Spinal cord (tissue), 10 donors: ENCODE measurements around the gene ATP6V0D1. TPM values are rescaled to one million over a fixed set of nuclear protein-coding genes. Genes with fewer than 3 reads are reported as not detected.

Experiments
- DNase-seq, 6 donors: peaks; one replicate each; pipeline versions ENCODE4 v3.0.0 to v3.0.0-alpha.2; 2013 to 2015; ENCODE audit warnings: low spot score in 6 of 6, low read depth in 4 of 6
- H3K27ac ChIP-seq: one replicate; pipeline ENCODE4 v1.5.1; 2013; ENCODE audit warnings: low read depth, low read length, control low read depth
- H3K27me3 ChIP-seq: one replicate; pipeline ENCODE4 v1.6.1; 2013; ENCODE audit warnings: low read length; ENCODE audit not compliant: control insufficient read depth, insufficient read depth
- H3K36me3 ChIP-seq: one replicate; pipeline ENCODE4 v1.6.1; 2013; ENCODE audit warnings: low read length; ENCODE audit not compliant: control insufficient read depth, insufficient read depth
- H3K4me1 ChIP-seq: one replicate; pipeline ENCODE4 v1.6.1; 2013; ENCODE audit warnings: low read length; ENCODE audit not compliant: control insufficient read depth, insufficient read depth
- H3K4me3 ChIP-seq: one replicate; pipeline ENCODE4 v1.5.1; 2013; ENCODE audit warnings: low read depth, low read length, control low read depth
- H3K9me3 ChIP-seq: one replicate; pipeline ENCODE4 v1.6.1; 2013; ENCODE audit warnings: low read length; ENCODE audit not compliant: control insufficient read depth, insufficient read depth
- WGBS: methylation state at CpG from one replicate; pipeline ENCODE4 v1.1.5; 2013; ENCODE audit warnings: missing lambda C conversion rate; ENCODE audit not compliant: insufficient coverage; 5-methylcytosine and 5-hydroxymethylcytosine counted together
- polyA plus RNA-seq, 2 donors: library from polyadenylated mRNA; unstranded; fragments of 120-200 nt; gene quantifications; one replicate each; pipeline ENCODE4 v1.2.1, GENCODE V29; 2013; ENCODE audit not compliant: insufficient read length in 2 of 2
- total RNA-seq, 2 donors: library from RNA; depleted of rRNA in 1 of 2; stranded (reverse); fragments of 120-200 nt in 1 of 2; fragments of >200 nt in 1 of 2; gene quantifications; one replicate each; pipeline versions ENCODE4 v1.2.3 to v1.2.4, GENCODE V29; 2013 to 2014
- donor health status: healthy.

The ATP6V0D1 gene
- total and polyA plus RNA-seq, 4 donors: 97.3 to 177 (median 144) TPM

DNA sequence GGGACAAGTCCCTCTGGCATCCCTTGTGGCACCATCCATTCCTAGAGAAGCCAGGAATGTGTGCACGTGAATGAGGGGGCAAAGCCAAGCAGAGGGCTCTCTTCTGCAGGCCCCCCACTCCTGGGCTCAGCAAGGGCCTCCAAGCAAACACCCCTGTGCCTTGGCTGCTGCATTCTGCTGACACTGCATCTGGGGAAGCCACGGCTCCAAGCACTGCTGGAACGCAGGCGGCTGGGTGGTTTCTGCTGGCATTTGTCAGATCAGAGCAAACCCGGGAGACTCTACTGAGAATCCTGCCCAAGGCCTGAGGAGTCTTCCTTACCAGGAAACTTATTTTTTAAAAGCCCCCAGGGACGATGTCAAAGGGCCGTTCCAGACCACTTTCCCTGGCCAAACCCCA, 23.3 kb downstream of the ATP6V0D1 start:
- WGBS: 58% methylated on average over 7 of the region's 7 CpGs
- H3K36me3 ChIP-seq: peaks cover 62% of the 10 kb centered on the region
- no peaks in the 10 kb centered on the region for H3K27me3 ChIP-seq
- no peak for DNase-seq
- H3K4me1 ChIP-seq: peaks cover 65% of the 10 kb centered on the region
- H3K9me3 ChIP-seq: no peaks in the 10 kb centered on the region
- H3K4me3 ChIP-seq: no peak overlapping the region
- peak overlapping the region; percentile 57 for H3K27ac ChIP-seq

DNA sequence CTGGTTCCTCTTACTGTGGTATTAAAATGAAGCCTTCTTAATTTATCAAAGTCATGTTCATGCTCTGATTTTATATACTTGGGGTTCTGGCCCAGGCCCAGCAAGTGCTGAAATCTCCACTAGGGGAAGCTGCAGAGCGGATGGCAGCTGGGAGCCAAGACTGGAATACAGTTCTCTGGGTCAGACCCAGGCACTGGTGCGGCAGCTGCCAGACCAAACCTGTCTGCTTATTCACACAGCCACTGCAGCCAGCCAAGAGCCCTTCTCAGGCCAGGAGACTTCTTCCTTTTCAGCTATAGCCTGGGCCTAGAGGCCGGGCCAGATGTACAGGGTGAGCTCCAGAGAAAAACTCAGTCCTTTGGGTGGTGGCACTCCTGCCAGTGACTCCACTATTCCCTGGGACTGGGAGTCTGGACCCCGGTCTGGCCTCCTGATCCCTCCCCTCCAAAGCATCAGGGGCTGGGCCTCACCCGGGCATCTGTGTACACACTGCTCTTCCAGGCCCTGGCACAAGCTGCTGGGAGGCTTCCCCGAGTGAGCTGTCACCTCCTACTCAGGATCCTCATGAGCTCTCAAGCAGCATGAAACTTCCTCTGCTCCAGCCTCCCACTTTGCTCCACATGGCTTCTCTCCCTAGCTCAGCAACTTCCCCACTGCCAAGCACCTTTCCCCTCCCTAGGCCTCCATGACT, 24.4 kb downstream of the ATP6V0D1 start:
- peaks cover 62% of the 10 kb centered on the region for H3K36me3 ChIP-seq
- H3K27ac ChIP-seq: no peak overlapping the region
- 63% methylated on average over 6 of the region's 6 CpGs for WGBS
- H3K4me1 ChIP-seq: peaks cover 59% of the 10 kb centered on the region
- no peak overlapping the region for H3K4me3 ChIP-seq
- no peaks in the 10 kb centered on the region for H3K9me3 ChIP-seq
- H3K27me3 ChIP-seq: no peaks in the 10 kb centered on the region
- DNase-seq: no peak

DNA sequence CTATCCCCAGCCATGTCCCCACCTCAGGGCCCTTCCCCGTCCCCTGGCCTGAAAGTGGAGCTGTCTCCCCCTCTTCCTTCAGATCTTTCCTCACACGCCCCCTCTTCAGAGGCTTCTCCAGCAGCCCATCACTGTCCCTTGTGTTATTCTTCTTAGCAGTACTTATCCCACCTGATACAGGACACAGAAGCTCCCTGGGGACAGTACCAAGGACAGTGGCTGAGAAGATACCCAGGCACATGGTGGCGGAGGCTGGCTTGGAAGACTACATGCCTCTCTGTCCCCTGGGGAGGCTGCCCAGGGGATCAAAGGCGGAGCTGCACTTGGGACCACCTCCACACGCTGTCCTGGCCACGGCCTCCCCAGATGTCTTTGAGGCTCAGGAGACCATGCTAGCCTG, 26.1 kb downstream of the ATP6V0D1 start:
- 80% methylated on average over 2 of the region's 6 CpGs for WGBS
- H3K4me3 ChIP-seq: no peak overlapping the region
- no peaks in the 10 kb centered on the region for H3K9me3 ChIP-seq
- H3K27me3 ChIP-seq: no peaks in the 10 kb centered on the region
- H3K27ac ChIP-seq: no peak overlapping the region
- H3K36me3 ChIP-seq: peaks cover 65% of the 10 kb centered on the region
- H3K4me1 ChIP-seq: peaks cover 58% of the 10 kb centered on the region
- no peak for DNase-seq

DNA sequence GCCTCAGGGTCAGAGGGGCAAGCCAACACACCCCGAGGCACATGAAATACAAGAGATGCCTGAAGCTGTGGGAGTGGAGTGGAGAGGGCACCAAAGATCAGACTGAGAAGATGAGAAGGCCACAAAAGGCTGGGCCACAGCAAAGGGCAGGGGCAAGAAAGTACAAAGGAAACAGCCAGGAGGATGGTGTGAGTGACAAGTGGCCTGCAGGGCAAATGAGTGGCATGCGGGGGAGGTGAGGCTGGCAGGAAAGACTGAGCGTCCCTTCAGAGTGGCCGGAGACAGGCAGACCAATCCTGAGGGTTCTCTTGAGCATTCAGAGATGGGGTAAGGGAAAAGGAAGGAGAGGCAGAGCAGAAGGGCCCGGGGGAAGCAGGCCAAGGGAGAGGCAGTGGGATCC, 26.9 kb downstream of the ATP6V0D1 start:
- 78% methylated on average over 5 of the region's 5 CpGs for WGBS
- H3K27ac ChIP-seq: no peak overlapping the region
- H3K36me3 ChIP-seq: peaks cover 65% of the 10 kb centered on the region
- H3K9me3 ChIP-seq: no peaks in the 10 kb centered on the region
- no peak overlapping the region for H3K4me3 ChIP-seq
- peaks cover 54% of the 10 kb centered on the region for H3K4me1 ChIP-seq
- DNase-seq: no peak
- no peaks in the 10 kb centered on the region for H3K27me3 ChIP-seq

DNA sequence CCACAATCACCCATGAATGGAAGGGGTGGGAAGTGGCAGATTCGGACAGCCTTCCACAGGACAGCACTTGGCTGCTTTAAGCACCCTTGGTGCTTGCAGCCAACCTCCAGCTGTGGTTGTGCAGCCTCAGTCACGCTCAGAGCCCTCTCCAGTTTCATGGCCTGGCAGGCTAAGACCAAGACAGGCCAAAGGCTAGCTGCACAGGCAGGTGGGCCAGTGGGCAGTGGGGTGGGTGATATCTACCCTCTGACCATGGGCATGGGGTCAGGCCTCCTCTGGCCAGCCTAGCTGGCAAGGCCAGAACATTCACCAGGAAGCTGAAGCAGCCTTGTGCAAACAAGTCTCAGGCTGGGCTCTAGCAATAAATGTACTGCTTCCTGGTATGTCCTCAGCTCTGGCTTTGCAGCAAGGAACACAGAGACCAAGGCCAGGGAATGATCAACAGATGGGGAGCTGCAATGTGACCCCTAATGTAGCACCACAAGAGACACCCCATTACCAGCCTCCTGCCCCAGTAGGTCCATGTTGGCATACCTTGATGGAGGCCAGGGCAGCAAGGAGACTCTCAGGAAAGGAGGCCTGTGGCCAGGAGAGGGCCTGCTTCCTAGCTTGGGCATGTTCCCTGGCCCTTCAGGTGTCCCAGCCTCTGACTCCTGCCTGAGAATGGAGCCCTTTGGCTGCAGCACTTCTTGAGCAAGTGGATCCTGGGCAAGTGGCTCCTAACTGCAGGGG, 29.1 kb downstream of the ATP6V0D1 start:
- H3K4me1 ChIP-seq: peaks cover 40% of the 10 kb centered on the region
- peaks cover 75% of the 10 kb centered on the region for H3K36me3 ChIP-seq
- H3K27me3 ChIP-seq: no peaks in the 10 kb centered on the region
- H3K27ac ChIP-seq: no peak overlapping the region
- H3K9me3 ChIP-seq: no peaks in the 10 kb centered on the region
- no peak overlapping the region for H3K4me3 ChIP-seq
- no peak for DNase-seq
- WGBS: 63% methylated on average over 2 of the region's 2 CpGs

DNA sequence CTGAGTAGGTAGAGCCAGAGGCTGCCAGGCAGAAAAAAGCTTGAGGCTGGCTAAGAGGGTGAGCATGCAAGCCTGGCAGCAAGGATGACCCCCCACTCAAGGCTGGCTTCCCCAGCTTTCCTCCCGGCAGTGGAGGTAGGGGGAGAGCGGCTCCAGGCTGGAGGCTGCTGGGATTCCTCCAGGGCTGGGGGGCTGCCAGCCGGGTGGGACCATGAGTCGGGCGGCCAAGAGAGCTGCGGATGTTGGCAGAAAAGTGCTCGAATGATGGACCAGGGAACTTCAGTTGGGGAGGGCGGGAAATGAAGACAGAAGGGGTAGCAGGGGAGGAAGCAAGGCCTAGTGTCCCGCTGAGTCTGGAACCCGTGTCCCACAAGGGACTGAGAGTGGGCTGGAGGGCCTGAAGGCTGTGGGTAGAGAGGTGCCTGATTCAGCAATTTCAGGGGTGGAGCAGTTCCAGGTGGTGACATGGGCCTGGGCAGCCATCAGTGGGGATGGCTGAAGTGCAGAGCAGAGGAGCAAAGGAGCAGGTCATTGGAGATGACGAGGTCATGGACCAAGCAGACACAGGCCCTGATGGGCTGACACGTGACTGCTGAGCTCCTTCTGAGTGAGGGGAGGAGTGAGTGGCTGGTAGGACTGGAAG, 29.8 kb downstream of the ATP6V0D1 start:
- Histone ChIP-seq H3K4me3 (no peak overlapping the region), H3K27ac (no peak overlapping the region), H3K27me3 (no peaks in the 10 kb centered on the region), H3K9me3 (no peaks in the 10 kb centered on the region), H3K36me3 (peaks cover 77% of the 10 kb centered on the region), H3K4me1 (peaks cover 40% of the 10 kb centered on the region)
- 74% methylated on average over 12 of the region's 12 CpGs for WGBS
- DNase-seq: peak in 1 of 6 donors; percentile 62

DNA sequence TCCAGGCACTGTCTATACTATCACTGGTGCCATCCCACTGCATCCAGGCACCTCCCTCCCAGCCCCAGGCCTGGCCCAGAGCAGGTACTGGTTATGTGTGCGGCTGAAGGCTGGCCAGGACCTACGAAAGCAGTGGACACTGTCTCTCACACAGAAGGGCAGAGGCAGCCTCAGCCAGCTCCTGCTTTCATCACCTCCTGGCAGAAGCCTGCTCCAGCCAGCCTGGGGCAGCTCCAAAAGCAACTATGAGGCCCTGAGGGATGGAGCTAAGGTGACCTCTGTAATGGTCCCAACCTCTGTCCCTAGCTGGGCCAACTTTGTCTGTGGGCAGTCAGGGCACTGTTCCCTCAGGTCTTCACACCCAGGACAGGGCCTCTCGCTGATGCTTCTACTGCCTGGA, 31.2 kb downstream of the ATP6V0D1 start:
- H3K4me3 ChIP-seq: no peak overlapping the region
- peaks cover 88% of the 10 kb centered on the region for H3K36me3 ChIP-seq
- H3K4me1 ChIP-seq: peaks cover 53% of the 10 kb centered on the region
- no peaks in the 10 kb centered on the region for H3K27me3 ChIP-seq
- no peak overlapping the region for H3K27ac ChIP-seq
- no peaks in the 10 kb centered on the region for H3K9me3 ChIP-seq
- 90% methylated on average over 3 of the region's 3 CpGs for WGBS
- DNase-seq: no peak

DNA sequence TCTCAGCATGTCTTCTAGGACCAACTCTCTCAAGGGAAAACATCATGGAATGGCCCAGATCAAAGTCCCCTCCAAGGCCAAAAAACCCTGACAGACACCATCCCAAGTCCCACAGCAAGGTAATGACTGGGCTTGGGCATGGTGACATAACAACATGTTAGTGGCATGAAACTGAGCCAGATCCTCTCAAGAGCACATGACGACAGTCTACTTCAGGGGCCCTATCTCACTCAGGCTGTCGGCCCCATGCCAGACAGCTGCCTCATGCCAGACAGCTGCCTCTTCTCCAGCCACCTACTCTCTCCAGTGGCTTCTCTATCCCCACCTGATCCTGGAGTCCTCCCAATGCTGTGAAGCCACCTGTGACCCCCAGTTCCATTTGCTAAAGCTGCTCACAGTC, 31.6 kb downstream of the ATP6V0D1 start:
- H3K4me3 ChIP-seq: no peak overlapping the region
- peaks cover 92% of the 10 kb centered on the region for H3K36me3 ChIP-seq
- no peak overlapping the region for H3K27ac ChIP-seq
- H3K9me3 ChIP-seq: no peaks in the 10 kb centered on the region
- no peak for DNase-seq
- H3K27me3 ChIP-seq: no peaks in the 10 kb centered on the region
- peaks cover 56% of the 10 kb centered on the region for H3K4me1 ChIP-seq
- WGBS: 72% methylated on average over 2 of the region's 2 CpGs

DNA sequence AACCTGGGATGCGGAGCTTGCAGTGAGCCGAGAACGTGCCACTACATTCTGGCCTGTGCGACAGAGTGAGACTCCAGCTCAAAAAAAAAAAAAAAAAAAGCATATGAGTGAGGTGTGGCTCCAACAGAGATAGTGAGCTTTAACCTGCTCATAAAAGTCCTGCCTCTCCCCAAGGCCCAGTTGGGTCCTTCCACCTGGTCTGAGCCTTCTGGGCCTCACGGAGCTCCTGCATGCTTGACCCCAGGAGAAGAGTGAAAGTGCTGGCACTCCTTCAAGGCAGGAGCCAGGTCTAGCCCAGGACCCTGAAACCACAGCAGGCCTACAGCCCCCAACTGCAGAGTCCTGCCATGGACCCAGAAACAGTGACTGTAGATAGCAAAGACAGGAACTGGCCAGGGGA, 32.4 kb downstream of the ATP6V0D1 start:
- no peak overlapping the region for H3K27ac ChIP-seq

More for the DNA sequence above, 32.4 kb downstream of the ATP6V0D1 start:
- H3K9me3 ChIP-seq: no peaks in the 10 kb centered on the region
- H3K4me3 ChIP-seq: no peak overlapping the region
- no peak for DNase-seq
- no peaks in the 10 kb centered on the region for H3K27me3 ChIP-seq
- WGBS: 98% methylated on average over 4 of the region's 5 CpGs
- H3K36me3 ChIP-seq: peaks cover 93% of the 10 kb centered on the region
- peaks cover 56% of the 10 kb centered on the region for H3K4me1 ChIP-seq
